Measurements from ENCODE around the gene WNK1.
A peak's percentile ranks its signal among the peaks of the same experiment; 100 is the strongest.
"Not testable (repeated sequence)": the region's sequence is repeated elsewhere in the genome, so short reads cannot be mapped to it uniquely, and the experiment has no call there.

The WNK1 gene

GRCh38 chr12:913919-914698 lies 161.7 kb downstream of the WNK1 start:
- DNase-seq, result no peak

- DNase-seq, result no peak
Measured at GRCh38 chr12:915090-915489, 162.7 kb downstream of the WNK1 start.

- no peak for DNase-seq
Measured at GRCh38 chr12:916240-916639, 163.9 kb downstream of the WNK1 start.

- DNase-seq, result no peak
Measured at GRCh38 chr12:916712-917445, 164.5 kb downstream of the WNK1 start.

- DNase-seq, result no peak
Measured at GRCh38 chr12:920676-921075, 168.3 kb downstream of the WNK1 start.

GRCh38 chr12:922285-922684 lies 169.9 kb downstream of the WNK1 start:
- DNase-seq, result no peak

GRCh38 chr12:926641-927040 lies 174.3 kb downstream of the WNK1 start:
- DNase-seq, result no peak

- no peak for DNase-seq
Measured at GRCh38 chr12:931060-931459, 178.7 kb downstream of the WNK1 start.

GRCh38 chr12:931591-931990 lies 179.2 kb downstream of the WNK1 start:
- no peak for DNase-seq

GRCh38 chr12:935891-936290 lies 183.5 kb downstream of the WNK1 start:
- DNase-seq, result not testable (repeated sequence)

- DNase-seq, result no peak
Measured at GRCh38 chr12:936377-937345, 184.3 kb downstream of the WNK1 start.

- DNase-seq, result no peak
Measured at GRCh38 chr12:938810-939209, 186.4 kb downstream of the WNK1 start.

- DNase-seq, result peak; percentile 49
Measured at GRCh38 chr12:943051-943450, 190.7 kb downstream of the WNK1 start.

- no peak for DNase-seq
Measured at GRCh38 chr12:944211-944610, 191.8 kb downstream of the WNK1 start.

GRCh38 chr12:946212-946611 lies 193.8 kb downstream of the WNK1 start:
- DNase-seq, result no peak

GRCh38 chr12:946631-947030 lies 194.3 kb downstream of the WNK1 start:
- no peak for DNase-seq

- DNase-seq, result no peak
Measured at GRCh38 chr12:948238-948637, 195.9 kb downstream of the WNK1 start.

- peak; percentile 99 for DNase-seq
Measured at GRCh38 chr12:949453-950191, 197.2 kb downstream of the WNK1 start, which contains the start of gene RAD52. Gene RAD52 (minus strand): TSS chr12:949694. CDS start chr12:933058, 16,636 bp downstream.

GRCh38 chr12:951176-951575 lies 198.8 kb downstream of the WNK1 start:
- DNase-seq, result no peak

- no peak for DNase-seq
Measured at GRCh38 chr12:953776-954175, 201.4 kb downstream of the WNK1 start.

GRCh38 chr12:954741-955140 lies 202.4 kb downstream of the WNK1 start:
- no peak for DNase-seq

- no peak for DNase-seq
Measured at GRCh38 chr12:955939-956338, 203.6 kb downstream of the WNK1 start.
